HG03280 (cell line): ENCODE measurements around the gene MRPS23.

Experiments used
- ATAC-seq: cut with Tn5 transposase; IDR thresholded peaks from one replicate; pipeline ENCODE4 v1.9.1; 2021; ENCODE audit warnings: mild to moderate bottlenecking, moderate library complexity; ENCODE audit not compliant: unreplicated experiment

The MRPS23 gene

DNA sequence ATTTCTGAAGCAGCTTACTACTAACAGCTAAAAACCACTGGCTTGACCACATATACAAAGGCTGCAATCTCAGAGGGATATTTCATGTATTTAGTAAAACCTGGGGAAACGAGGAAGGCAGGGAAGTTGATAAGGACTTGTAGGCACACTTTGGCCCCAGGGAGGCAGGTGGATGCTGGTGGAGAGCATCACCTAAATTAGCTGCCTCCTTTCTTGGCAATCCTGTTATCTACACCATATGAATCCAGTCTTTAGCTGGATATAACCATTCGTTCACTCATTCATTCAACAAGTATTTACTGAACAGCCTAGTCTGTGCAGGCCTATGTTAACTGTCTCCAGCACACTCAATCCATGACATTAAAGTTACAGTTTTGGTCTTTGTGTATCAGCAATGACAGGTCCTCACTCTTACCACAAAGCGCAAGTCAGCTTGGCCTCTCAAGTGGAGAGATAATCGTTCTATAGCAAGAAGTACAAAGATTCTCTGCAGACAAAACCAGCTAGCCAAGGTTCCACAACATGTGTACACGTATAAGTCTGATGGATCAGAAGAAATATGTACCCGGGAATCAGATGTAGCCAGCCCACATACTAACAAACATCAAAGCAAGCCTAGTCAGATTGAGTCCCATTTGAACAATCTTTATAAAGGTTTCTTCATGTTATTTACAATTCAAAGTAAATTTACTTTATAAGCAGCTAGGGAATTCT, 10.8 kb downstream of the MRPS23 start:
- ATAC-seq, result no peak

DNA sequence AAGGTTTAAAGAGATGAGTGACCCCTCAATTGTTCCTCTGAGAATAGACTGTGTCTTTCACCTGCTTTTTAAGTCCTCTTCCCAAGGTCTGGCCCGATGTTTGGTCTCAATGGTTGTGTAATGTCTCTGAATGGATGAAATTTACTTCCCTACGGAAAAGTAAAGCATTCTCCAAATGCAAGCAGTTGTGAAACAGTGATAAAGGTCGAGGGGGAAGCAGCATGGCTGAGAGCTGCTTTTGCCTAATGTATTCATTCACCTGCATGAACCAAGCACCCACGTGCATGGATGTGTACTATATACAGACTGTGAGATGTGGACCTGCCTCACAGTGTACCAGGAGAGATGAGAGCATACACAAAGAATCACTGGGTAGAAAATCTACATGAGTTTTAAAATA, 11.4 kb downstream of the MRPS23 start:
- no peak for ATAC-seq

DNA sequence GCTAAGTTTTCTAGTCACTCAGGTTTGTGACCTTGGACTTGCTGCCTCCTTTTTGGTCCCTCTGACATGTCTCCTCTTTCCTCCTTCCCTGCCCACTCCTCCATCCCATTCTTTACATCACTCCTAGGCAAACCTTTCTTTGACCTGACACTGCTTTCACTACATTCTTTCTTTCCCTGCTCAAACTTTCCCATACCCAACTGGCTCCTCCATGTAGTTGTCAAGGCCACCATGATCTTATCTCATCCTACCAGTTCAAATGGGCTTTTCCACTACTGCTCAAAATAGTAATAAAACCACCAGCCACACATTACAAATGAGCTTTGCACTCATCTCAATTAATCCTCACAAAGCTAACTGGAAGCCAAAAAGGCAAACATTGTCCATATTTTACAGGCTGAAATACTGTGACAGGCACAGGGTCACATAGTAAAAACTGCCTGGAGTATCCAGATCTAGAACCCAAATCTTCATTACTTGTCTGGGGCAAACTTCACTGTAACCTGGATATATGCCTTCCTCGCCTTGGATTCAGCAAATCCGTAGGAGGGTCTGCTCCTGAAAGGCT, 14.4 kb downstream of the MRPS23 start:
- ATAC-seq, result no peak

DNA sequence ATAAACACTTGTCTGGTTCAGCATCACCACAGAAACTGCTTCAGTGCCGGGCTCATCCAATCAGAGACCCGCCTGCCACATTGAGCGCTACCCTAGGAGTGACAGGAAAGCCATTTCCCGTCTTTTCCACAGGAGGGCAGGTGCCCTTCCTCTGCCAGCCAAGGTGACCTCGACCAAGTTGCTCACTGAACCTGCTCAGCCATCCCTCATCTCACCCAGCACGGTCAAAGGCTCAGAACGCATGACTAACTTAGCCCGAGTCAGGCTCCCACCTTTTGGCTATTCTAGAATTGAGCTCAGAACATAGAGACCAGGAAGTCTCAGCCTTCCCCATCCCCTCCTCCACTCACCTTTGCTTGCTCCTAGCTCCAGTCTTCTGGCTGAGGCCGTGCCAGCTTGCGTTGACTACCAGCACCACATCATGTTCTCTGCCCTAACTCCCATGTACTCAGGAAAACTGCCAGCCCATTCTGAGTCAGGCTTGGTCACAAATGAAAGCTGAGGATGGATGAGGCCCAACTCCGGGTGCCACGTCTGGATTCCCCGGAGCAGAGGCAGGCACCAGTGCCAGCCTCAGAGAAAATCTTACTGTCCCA, 15.6 kb downstream of the MRPS23 start:
- no peak for ATAC-seq

DNA sequence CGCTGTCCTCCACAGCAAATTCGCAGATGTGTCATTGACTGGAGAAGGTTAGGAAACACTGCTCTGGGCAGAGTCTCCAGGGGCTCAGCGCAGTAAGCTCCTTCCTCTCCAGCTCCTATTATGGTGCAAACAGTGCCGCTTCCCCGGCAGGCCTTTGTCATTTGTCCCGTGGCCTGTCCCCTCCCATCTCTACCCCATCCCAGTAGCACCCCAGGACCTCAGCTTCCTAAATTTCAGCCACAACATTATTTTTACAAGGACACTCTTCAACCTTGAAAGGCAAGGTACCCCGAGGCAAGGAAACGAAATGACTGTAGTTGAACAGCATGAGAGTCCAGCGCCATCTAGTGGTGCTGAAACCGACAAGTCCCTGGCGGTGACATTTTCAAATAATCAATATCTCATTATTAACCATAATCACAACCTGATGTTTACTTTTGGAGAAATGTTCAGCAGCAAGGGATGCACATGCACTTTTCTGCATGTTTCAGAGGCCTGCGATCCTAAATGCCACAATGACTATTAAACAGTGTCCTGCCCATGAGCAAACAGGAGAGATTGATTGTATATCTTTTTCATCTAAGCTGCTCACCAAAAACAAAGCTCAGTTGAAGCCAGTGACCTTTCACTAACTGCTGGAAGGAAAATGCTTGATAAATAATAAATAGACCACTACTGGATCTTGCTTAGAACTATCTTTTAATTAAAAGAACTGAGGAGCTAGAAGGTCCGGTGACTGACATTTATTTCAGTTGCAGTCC, 16.5 kb downstream of the MRPS23 start:
- no peak for ATAC-seq

DNA sequence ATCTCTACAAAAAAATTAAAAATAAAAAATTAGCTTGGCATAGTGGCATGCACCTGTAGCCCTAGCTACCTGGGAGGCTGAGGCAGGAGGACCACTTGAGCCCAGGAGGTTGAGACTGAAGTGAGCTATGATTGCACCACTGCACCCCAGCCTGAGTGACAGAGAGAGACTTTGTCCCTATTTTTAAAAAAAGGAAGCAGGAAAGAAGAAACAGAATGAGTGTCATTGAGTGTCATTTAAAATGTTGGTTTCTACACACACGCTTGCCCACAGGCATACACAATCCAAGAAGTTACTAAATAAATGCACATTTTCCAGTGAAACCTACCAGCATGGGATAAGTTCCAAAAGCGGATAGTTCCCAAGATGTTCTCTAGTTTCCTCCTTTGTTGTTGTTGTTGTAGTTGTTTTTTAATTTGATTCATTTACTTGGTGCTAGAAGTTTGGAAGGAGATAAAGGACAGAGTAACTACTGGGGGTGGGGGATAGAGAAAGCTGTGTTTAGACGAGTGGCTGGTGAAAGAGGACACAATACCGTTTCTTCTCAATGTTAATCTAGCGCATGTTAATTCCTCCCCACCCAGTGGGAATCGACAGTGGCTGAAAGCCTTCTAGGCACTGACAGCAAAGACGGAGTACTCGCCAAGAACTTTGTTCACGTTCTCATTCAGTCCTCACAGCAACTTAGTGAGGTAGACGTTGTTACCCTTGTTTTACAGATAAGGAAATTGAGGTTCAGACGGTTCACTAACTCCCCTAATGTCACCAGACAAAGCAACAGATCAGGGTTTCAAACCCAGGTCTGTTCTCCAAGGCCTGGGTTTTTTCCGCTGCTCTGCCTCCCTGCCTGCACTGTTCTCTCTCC, 17.3 kb downstream of the MRPS23 start:
- no peak for ATAC-seq

DNA sequence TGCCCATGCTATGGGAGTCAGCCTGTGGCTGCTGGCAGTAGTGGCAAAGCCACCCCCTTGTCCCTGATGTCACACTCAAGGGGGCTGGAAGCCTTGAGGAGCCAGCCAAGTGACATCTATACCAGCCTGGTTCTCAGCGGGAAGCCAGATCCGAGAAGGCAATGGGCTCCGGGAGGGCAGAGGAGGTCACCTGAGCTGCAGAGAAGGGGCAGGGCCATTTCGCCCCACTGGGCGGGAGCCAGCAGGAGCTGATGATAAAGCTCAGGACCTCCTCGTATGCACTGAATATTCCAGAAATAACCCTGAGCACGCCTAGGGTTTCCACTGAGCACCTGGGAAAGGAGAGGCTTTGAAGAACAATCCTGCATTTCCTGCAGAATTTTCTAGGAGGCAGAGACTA, 19.0 kb downstream of the MRPS23 start:
- ATAC-seq, result no peak

DNA sequence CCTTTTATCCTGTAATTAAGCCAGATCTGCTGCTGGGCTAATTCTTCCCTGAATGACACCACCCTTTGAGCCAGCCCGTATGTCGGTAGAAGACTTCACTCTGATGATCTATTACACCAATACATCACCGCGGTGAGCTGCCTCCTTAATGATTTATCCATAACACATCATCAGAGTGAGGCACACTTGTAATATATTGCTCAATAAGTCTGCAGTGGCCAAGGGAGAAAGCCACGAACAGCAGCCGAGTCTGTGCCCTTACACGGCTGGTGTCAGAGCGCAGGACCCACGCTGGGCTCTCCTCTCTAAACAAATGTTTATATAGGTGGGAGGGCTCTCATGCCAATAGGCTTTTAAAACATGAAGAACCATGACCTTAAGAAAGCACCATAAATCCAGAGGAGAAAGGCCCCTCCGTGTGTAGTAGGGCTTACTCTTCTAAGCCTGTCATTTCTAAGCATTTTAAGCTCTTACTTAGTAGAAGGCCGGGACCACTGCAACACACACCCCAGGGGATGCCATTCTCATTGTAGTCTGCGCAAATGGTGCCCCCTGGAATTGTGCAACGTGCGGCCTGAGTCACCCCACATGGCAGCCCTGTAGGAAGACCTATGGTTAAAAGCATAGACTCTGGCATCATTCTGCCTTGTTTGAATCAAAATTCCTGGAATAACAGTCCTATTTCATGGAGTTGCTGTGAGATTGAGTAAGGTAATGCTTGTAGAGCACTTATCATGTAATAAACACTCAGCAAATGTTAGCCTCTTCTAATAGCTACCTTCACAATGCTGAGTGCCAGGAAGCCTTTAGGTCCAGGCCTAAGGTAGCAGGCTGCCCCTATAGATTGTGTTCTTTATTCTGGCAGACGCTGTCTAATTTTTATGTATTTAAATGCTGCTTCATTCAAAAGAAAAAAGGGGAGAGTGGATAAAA, 26.1 kb downstream of the MRPS23 start:
- ATAC-seq, result no peak

DNA sequence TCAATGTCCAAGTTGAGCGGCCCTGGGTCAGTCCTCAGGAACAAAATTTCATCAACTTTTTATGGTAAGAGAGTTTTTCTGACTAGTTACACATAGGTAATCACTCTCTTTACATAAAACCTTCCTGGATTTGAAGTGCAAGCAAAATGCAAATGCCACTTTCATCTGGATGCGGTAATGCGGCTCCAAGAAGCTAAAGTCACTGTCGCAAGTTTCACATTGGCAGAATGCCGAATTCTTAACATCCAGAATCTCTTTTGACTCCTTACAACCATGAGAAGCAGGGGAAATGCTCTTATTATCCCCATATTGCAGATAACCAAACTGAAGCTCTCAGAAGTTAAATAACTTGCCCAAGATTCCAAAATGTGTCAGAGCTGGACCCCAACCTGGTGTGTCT, 30.0 kb downstream of the MRPS23 start:
- no peak for ATAC-seq

DNA sequence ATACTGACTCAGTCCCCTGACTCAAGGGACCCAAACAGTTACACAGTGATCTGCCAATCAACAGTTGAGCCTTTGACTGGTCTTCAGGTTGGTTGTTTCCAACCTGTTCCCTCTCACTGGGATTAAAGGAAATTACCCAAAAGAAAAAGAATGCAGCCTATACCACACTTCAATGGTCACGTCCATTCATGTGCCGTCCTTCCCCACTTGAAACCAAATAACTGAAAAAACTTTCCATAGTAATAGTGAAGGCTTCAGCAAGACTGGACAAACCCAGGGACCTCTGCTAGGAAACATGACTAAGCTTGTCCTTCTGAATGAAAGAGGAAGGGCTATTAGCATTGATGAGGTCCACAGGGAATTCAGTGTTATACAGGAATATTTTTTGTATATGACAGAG, 30.6 kb downstream of the MRPS23 start:
- ATAC-seq, result no peak

DNA sequence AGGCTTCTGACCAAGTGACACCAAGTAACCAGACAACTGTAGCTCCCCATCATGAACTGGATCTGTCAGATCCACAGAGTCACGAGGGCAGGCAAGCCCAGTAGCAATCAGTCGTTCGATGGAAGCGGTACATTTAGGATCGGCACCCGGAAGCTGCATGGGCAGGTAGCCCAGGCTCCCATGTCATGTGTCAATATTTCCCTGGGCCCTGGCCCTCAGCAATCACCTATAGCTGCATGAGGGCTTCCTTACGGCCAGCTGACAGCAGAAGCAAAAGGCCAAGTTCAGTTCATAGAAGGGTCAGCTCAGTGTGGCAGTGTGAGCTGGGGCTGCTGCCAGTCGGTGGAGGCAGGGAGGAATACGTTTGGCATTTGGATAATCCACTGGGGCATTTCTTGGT, 31.8 kb downstream of the MRPS23 start:
- ATAC-seq, result no peak

DNA sequence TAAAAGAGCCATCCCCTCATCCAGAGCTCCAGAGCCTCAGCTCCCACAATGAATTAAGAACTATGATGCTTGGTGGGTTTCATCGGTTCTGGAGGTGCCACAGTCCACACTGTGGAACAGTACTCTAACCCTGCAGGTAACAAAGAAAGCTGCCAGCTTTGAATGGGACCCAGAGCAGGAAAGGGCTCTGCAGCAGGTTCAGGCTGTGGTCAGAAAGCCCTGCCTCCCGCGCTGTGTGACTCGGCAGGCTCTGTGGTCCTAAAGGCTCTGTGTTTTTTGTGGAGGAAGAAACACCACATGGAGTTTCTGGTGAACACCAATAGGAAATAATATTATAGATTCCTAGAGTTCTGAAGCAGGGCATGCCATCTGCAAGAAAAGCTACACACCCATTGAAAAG, 32.5 kb downstream of the MRPS23 start:
- ATAC-seq, result no peak

DNA sequence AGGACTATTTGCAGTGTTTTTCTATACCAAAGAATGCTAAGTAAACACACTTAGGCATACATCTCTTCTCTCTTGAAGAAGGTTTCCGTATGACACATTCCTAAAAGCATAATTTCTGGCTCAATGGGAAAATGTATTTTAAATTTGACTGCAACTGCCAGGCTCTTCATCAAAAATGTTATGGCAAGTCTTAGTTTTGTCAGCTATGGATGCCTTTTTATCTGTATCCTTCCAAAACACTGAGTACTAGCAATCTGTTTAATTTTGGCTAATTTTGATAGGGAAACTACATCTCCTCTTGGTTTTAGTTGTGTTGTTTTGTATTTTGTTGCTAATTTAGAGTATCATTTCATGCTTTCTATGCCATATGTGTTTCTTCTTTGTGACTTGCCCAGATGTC, 35.4 kb downstream of the MRPS23 start:
- ATAC-seq, result no peak

DNA sequence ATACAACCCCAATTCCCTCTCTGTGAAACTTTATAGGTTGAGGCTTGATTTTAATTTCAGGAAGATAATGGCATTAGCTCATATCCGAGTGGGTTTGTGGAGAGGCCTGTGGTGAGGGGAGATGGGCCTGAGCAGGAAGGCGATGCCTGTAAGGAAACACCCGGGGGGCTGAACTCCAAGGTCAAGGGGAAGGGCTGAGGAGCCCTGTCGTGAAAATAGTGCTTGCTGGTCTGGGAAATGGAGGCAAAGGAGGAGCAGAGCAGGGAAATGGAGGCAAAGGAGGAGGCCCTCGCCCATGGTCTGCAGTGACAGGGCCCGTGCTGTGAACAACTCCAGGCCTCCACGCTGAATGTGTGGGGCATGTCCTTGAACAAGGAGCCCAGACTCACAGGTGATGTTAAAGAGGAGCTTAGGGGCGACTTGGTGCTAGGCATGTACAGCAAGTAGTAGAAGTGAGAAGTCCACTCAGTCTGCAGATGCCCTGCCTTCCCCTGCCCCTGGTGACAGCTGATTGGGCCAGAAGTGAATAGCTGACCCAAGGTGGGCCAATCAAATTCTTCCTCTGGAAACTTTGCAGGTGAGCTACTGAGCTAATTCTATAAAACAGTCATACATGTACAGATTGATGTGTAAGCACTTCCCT, 38.1 kb downstream of the MRPS23 start:
- no peak for ATAC-seq

DNA sequence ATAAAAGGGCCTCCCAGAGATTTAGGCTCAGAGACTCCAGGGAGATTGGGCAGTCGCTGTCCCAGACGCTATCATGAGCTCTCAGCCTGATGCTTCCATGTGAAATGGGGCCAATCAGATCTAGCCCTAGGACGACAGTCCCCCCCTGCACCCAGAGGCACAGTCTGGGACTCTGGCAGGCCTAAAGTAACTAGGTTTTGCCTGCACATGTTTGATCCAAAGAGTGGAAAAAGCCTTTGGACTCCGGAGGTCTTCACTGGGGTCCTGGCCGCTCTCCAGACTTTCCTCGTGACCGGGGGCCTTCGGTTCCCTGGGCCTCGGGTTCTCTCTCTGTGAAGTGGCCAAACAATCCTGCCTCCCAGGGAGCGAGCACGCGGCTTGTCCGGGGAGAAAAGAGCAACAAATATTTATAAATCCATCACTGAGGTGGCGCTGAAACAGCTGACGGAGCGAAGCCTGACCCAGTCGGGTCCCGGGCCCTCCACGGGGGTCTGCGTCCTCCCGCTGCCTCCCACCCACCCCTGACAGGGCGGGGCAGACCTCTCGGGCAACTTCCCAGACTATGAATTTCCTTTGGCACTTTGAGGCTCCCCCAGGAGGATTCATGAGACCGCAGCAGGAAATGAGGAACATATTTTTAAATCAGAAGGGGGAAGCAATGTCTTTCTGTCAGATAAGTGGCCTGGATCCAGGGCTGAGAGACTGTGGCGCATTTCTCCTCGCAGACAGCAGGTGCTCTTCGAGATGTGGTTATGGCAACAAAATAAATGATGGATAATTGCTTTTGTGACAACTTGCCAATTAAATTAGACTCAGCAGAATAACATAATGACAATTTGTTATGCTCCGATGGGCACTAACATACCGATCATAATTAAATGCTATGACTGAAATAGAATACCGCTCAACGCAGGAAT, 38.9 kb downstream of the MRPS23 start:
- ATAC-seq, result no peak

DNA sequence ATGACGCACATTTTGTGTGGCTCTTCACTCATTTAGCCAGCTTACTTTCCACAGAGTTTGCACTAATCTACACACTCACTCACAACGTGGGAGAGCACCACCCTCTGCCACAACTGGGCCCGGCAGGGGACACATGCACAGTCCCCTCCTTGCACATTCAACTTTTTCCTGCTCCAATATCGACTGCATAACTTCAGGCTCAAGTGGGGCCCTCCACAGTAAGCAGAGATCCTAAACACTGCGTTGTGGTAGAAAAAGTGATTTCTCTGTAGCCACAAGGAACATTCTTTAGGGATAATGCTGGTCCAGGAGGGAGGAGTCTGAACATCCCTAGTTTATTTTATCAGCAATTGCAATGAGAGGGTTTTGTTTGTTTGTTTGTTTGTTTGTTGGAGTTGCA, 40.0 kb downstream of the MRPS23 start:
- no peak for ATAC-seq

DNA sequence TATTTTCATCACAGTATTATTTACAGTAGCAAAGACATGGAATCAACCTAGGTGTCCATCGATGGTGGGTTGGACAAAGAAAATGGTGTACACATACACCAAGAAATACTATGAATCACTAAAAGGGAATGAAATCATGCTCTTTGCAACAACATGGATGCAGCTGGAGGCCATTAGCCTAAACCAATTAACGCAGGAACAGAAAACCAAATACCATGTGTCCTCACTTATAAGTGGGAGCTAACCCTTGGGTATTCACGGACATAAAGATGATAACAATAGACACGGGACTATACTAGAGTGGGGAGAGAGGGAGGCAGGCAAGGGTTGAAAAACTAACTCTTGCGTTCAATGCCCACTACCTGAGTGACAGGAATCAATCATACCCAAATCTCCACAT, 41.0 kb downstream of the MRPS23 start:
- no peak for ATAC-seq

DNA sequence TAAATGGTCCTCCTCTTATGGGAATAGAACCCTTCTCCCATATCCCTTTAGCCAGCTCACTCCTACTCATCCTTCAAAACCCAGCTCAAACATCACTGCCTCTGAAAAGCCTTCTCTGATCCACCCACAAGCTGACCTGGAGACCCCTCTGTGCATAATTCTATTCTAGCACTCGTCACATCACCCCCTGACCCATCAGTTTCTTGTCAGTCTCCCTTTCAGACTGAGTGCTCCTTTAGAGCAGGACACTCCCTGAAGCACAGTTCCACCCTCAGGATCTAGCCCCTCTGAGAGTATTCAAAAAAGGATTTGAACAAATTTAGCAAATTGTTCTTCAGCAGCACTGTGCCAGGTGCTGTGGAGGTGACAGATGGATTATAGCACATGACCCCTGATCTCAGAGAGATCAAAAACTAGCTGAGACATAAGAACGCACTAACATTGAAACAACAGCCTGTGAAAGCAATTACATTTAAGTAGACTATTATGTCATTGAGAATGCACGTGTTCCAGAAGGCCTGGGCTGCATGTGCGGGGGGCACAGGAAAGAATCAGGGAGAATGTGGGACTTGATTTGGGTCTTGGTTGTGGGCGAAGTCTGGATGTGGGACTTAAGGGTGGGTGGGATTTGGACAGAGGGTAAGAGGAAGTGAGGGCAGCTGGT, 43.5 kb downstream of the MRPS23 start:
- no peak for ATAC-seq
